ENCODE results near the gene GRK1. TPM values are rescaled to one million over a fixed set of nuclear protein-coding genes. Genes with fewer than 3 reads are reported as not detected.

Gene GRK1
- total RNA-seq, 2 experiments from 2014 or later = 0.07 to 0.09 TPM

GRCh38 chr13:113731192-113732175 is 64.5 kb downstream of the GRK1 start:
- CTCF ChIA-PET = interaction anchor here (0.9 to 1.3 kb wide), 2 partner anchors 8 to 10 kb away, joined by 3 read pairs; no protein-coding TSS in a partner anchor
- POLR2A ChIA-PET = no interaction called here
- intact Hi-C loops (cut with micrococcal nuclease) = no loop called here
- DNase-seq (no peak), ATAC-seq (no peak)
- Mint-ChIP-seq H3K4me3 (no peak overlapping the region), H3K9me3 (peaks cover 2% of the 10 kb centered on the region), H3K36me3 (ENCODE audit: low read depth) (no peaks in the 10 kb centered on the region), H3K27ac (no peak overlapping the region), H3K27me3 (peaks cover 6% of the 10 kb centered on the region), H3K4me1 (ENCODE audit: low read depth) (no peaks in the 10 kb centered on the region)
- peak; percentile 7 for TF ChIP-seq CTCF (IDR thresholded peaks at IDR 0.05)

- no peak for TF ChIP-seq CTCF (IDR thresholded peaks at IDR 0.05)
- ChIA-PET CTCF (no interaction called here), POLR2A (no interaction called here)
- no peaks in the 10 kb centered on the region for H3K36me3 Mint-ChIP-seq (ENCODE audit: low read depth)
- no peak for DNase-seq
- ATAC-seq = no peak
- H3K27me3 Mint-ChIP-seq = peaks cover 6% of the 10 kb centered on the region
- H3K27ac Mint-ChIP-seq = no peak overlapping the region
- H3K4me1 Mint-ChIP-seq (ENCODE audit: low read depth) = no peaks in the 10 kb centered on the region
- no peak overlapping the region for H3K4me3 Mint-ChIP-seq
- intact Hi-C loops (cut with micrococcal nuclease) = no loop called here
- H3K9me3 Mint-ChIP-seq = peaks cover under 1% of the 10 kb centered on the region
Measured at GRCh38 chr13:113732176-113732960, 65.3 kb downstream of the GRK1 start.

- intact Hi-C loops (cut with micrococcal nuclease) = no loop called here
- H3K9me3 Mint-ChIP-seq = no peaks in the 10 kb centered on the region
Measured at GRCh38 chr13:113732961-113733950, 66.2 kb downstream of the GRK1 start.

More at GRCh38 chr13:113732961-113733950, 66.2 kb downstream of the GRK1 start:
- POLR2A ChIA-PET = no interaction called here
- no peak overlapping the region for H3K27ac Mint-ChIP-seq
- peaks cover 6% of the 10 kb centered on the region for H3K27me3 Mint-ChIP-seq
- CTCF ChIA-PET = no interaction called here
- no peaks in the 10 kb centered on the region for H3K4me1 Mint-ChIP-seq (ENCODE audit: low read depth)
- ATAC-seq = no peak
- TF ChIP-seq CTCF (IDR thresholded peaks at IDR 0.05) = no peak
- no peak overlapping the region for H3K4me3 Mint-ChIP-seq
- DNase-seq = no peak
- H3K36me3 Mint-ChIP-seq (ENCODE audit: low read depth) = no peaks in the 10 kb centered on the region

Measured in activated CD8-positive, alpha-beta T cell treated with anti-CD3 and anti-CD28 coated beads for 36 hours (primary cell).